CD1c-positive myeloid dendritic cell (primary cell): Measurements from ENCODE around the gene CSAG1.
"Not testable (repeated sequence)": the region's sequence is repeated elsewhere in the genome, so short reads cannot be mapped to it uniquely, and the experiment has no call there.

Source experiments
- DNase-seq: peaks from one replicate; pipeline ENCODE4 v3.0.0-alpha.2; 2016; ENCODE audit errors: extremely low spot score

Gene CSAG1

DNA sequence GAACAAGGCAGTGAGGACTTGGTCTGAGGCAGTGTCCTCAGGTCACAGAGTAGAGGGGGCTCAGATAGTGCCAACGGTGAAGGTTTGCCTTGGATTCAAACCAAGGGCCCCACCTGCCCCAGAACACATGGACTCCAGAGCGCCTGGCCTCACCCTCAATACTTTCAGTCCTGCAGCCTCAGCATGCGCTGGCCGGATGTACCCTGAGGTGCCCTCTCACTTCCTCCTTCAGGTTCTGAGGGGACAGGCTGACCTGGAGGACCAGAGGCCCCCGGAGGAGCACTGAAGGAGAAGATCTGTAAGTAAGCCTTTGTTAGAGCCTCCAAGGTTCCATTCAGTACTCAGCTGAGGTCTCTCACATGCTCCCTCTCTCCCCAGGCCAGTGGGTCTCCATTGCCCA lies 33.1 kb downstream of the CSAG1 start:
- DNase-seq = not testable (repeated sequence)

DNA sequence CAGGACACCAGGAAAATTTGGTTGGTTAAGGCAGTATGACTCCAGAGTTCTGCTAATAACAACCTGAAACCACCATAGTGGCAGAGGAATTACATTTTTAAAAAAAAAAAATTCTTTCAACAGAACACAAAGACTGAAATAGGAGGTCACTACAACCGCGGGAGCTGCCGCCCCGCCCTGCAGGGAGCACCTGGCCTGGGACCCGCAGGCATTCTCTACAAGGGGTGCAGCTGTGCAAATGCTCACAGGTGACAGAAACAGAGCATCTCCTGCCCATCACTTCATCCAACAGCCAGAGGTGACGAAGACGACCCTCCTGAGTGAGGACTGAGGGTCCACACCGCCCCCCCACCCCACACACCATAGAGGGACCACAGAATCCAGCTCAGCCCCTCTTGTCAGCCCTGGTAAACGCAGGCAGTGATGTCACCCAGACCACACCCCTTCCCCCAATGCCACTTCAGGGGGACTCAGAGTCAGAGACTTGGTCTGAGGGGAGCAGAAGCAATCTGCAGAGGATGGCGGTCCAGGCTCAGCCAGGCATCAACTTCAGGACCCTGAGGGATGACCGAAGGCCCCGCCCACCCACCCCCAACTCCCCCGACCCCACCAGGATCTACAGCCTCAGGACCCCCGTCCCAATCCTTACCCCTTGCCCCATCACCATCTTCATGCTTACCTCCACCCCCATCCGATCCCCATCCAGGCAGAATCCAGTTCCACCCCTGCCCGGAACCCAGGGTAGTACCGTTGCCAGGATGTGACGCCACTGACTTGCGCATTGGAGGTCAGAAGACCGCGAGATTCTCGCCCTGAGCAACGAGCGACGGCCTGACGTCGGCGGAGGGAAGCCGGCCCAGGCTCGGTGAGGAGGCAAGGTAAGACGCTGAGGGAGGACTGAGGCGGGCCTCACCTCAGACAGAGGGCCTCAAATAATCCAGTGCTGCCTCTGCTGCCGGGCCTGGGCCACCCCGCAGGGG lies 35.3 kb downstream of the CSAG1 start, which contains the start of gene MAGEA3:
Gene MAGEA3 (plus strand): TSS at position 843 of the 980 bp plus-strand sequence. CDS start 2,039 bp downstream, outside the sequence.
- not testable (repeated sequence) for DNase-seq

DNA sequence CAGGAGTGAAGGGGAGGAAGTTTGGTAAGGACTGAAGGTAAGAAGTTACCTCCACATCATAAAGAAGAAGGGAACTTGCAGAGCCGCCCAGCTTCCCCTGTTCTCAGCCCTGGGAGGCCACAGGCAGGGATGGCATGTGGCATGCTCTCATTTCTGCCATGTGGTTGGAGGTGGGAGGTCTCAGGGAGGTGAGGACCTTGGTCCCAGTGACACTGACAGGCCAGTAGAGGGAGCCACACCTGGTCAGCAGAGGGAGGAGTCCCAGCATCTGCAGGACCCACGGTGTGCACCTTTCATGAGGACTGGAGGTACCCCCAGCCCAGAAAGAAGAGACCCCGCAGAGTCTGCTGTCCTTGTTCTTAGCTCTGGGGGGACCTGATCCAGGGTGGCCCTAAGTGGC lies 52.5 kb downstream of the CSAG1 start:
- not testable (repeated sequence) for DNase-seq
